ENCODE measurements around the gene MTMR1.

MTMR1 gene

DNA sequence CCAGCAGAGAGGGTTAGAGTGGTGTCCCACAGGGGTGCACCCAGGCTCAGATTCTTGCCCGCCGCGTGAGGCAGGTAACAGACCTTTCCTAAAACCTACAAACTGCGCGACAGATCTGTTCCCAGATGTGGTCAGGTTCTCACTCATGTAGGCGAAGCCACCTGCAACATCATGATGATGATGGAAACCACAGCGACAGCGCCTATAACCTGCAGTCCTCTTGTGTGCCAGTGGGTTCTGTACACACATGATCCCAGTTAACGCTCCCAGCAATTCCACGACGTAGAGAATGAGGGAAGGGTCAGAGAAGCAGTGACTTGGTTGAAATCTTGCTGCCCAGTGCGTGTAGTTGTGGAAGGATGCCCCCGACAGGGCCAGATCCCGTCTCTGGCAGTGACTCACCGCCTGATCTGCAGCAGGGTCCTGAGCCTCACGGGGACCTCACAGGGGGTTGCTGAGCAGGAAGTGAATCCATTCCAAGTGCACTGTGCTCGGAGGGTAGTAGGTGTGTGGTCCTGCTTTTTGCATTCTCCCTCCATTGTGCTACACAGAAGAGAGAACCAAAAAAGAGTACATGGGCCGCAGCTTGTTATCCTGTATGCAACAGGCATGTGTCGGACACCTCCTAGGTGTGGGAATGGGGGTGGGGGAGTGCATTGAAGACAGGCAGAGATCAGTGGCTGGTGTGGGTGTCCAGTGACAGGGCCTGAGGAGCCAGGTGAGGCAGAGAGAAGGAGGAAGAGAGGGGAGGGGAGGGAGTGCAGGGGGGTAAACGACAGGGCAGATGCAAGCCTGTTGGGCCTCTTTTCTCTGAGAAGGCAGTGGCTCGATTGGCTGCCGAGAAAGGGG, 66.6 kb downstream of the MTMR1 start:
- Histone ChIP-seq H3K27me3 (replicated peaks; ENCODE audit: control insufficient read depth, insufficient read depth, low read length, poor library complexity, severe bottlenecking) (no peaks in the 10 kb centered on the region), H3K9me3 (ENCODE audit: control insufficient read depth, low read length) (no peaks in the 10 kb centered on the region), H3K27ac (ENCODE audit: insufficient read depth, low read length, poor library complexity, severe bottlenecking) (no peak overlapping the region), H3K36me3 (ENCODE audit: control insufficient read depth, insufficient read depth, low read length) (peaks cover 9% of the 10 kb centered on the region), H3K4me3 (ENCODE audit: insufficient read depth, low read depth, low read length, poor library complexity, severe bottlenecking) (no peak overlapping the region), H3K4me1 (ENCODE audit: control insufficient read depth, insufficient read depth, low read length, poor library complexity, severe bottlenecking) (no peaks in the 10 kb centered on the region)
- DNase-seq, result no peak

DNA sequence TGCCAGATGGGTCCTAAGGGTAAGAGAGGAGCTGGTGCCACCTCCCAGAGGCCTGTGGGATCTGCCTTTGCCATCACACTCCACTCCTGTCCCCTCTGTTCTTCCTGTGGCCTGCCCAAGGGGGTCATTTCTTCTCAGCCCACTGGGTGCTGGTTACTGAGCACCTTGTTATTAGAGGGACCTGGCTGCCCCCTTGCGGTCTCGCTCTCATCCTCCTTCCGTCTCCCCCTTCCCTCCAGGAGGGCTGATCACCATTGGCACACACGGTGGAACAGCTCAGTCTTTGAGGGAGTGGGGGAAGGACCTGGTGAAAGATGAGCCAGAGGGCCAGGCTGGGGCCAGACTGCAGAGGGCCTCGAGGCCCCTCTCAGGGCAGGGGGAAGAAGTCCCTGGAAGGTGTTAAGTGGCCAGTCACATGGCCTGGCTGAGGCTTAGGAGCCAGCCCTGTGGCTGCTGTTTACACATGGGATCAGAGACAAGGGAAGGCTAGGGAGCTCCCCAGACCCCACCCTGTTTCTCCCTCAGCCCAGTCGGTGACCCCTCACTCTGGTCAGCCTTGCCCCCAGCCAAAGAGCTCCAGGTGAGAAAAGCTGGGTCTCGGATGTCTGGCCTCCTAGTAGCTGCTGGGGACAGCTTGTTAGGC, 68.1 kb downstream of the MTMR1 start:
- no peak for DNase-seq
- no peaks in the 10 kb centered on the region for H3K4me1 ChIP-seq (ENCODE audit: control insufficient read depth, insufficient read depth, low read length, poor library complexity, severe bottlenecking)
- no peak overlapping the region for H3K4me3 ChIP-seq (ENCODE audit: insufficient read depth, low read depth, low read length, poor library complexity, severe bottlenecking)
- H3K36me3 ChIP-seq (ENCODE audit: control insufficient read depth, insufficient read depth, low read length), result peaks cover 9% of the 10 kb centered on the region
- no peaks in the 10 kb centered on the region for H3K9me3 ChIP-seq (ENCODE audit: control insufficient read depth, low read length)
- no peak overlapping the region for H3K27ac ChIP-seq (ENCODE audit: insufficient read depth, low read length, poor library complexity, severe bottlenecking)
- H3K27me3 ChIP-seq (replicated peaks; ENCODE audit: control insufficient read depth, insufficient read depth, low read length, poor library complexity, severe bottlenecking), result no peaks in the 10 kb centered on the region

DNA sequence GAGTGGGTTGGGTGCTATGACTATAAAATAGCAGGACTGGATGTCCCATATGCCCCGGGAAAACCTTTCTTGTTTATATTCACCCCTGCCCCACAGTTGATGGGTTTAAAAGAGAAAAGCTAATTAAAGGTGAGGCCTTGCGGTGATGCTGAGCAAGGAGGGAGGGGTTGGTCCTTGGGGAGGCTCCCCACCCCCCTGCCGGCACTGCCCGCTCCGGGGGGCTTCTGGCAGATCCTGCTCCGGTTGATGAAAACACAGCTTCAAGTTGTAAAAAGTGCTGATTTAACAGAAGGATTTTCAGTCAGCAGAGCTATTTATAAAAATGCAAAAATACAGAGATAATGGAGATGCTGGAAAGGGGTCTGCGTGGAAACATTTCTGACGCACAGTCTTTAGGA, 68.6 kb downstream of the MTMR1 start:
- no peak for DNase-seq
- no peaks in the 10 kb centered on the region for H3K4me1 ChIP-seq (ENCODE audit: control insufficient read depth, insufficient read depth, low read length, poor library complexity, severe bottlenecking)
- H3K27ac ChIP-seq (ENCODE audit: insufficient read depth, low read length, poor library complexity, severe bottlenecking), result no peak overlapping the region
- no peaks in the 10 kb centered on the region for H3K9me3 ChIP-seq (ENCODE audit: control insufficient read depth, low read length)
- no peak overlapping the region for H3K4me3 ChIP-seq (ENCODE audit: insufficient read depth, low read depth, low read length, poor library complexity, severe bottlenecking)
- peaks cover 9% of the 10 kb centered on the region for H3K36me3 ChIP-seq (ENCODE audit: control insufficient read depth, insufficient read depth, low read length)
- no peaks in the 10 kb centered on the region for H3K27me3 ChIP-seq (replicated peaks; ENCODE audit: control insufficient read depth, insufficient read depth, low read length, poor library complexity, severe bottlenecking)

DNA sequence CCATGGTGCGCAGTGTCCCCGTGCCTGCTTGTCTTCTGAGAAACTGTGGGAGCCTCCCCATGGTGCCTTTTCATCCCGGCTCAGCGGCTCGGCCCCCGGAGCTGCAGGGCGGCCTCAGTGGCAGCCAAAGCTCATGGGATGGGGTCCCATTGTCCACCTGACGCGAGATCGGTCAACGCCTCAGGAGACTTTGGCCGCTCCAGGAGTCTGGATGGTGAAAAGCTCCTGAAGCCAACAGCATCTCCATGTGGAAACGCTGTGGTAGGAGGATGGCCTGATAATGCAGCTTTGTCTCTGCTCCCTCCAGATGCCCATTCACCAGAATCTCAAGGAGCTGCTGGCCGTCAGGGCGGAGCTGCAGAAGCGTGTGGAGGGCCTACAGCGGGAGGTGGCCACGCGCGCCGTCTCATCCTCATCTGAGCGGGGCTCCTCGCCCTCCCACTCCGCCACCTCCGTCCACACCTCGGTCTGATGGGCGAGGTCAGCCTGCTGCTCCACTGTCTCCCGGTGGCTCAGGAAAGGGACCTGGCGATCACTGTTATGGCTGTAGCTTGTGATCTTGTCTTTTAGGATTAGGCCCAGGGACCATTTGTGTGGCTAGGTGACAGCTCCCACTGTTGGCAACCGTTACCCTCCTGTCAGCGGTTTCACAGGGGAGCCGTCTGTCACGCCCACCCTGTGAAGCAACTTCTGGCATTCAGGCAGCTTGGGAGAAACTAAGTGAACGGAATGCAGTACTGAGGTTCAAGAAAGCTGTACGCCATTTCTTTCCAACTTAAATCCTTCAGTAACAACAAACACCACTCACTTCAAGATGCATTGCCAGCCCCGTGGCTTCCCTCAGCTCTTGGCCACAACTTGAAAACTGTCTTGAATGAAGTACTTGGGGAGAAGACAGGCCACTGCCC, 69.3 kb downstream of the MTMR1 start:
- H3K4me3 ChIP-seq (ENCODE audit: insufficient read depth, low read depth, low read length, poor library complexity, severe bottlenecking), result no peak overlapping the region
- H3K27ac ChIP-seq (ENCODE audit: insufficient read depth, low read length, poor library complexity, severe bottlenecking), result no peak overlapping the region
- peaks cover 4% of the 10 kb centered on the region for H3K36me3 ChIP-seq (ENCODE audit: control insufficient read depth, insufficient read depth, low read length)
- no peaks in the 10 kb centered on the region for H3K4me1 ChIP-seq (ENCODE audit: control insufficient read depth, insufficient read depth, low read length, poor library complexity, severe bottlenecking)
- no peaks in the 10 kb centered on the region for H3K9me3 ChIP-seq (ENCODE audit: control insufficient read depth, low read length)
- no peak for DNase-seq
- H3K27me3 ChIP-seq (replicated peaks; ENCODE audit: control insufficient read depth, insufficient read depth, low read length, poor library complexity, severe bottlenecking), result no peaks in the 10 kb centered on the region

DNA sequence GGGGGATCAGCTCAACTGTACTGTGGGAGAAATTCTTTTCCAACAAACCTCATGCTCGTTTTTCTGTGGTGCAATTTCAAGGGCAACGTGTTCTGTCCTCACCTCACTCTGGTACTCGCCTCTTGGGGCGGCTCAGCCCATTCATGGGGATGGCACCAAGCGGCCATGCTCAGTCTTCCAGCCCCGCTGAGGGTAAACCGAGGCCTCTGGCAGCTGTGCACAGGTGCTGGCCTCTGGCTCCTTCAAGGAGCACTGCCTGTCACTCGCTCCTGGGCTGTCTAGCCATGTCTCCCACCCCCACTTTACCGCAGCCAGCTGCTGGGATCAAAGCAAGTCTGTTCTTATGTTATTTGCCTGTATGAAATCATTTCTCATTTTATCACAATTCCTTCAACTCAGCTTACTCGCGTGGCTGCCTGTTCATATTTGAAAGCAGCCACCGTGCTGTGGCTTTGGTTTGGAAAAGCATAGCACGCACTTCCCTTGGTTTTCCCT, 70.2 kb downstream of the MTMR1 start:
- H3K4me1 ChIP-seq (ENCODE audit: control insufficient read depth, insufficient read depth, low read length, poor library complexity, severe bottlenecking), result no peaks in the 10 kb centered on the region
- H3K9me3 ChIP-seq (ENCODE audit: control insufficient read depth, low read length), result no peaks in the 10 kb centered on the region
- no peak overlapping the region for H3K27ac ChIP-seq (ENCODE audit: insufficient read depth, low read length, poor library complexity, severe bottlenecking)
- H3K4me3 ChIP-seq (ENCODE audit: insufficient read depth, low read depth, low read length, poor library complexity, severe bottlenecking), result no peak overlapping the region
- H3K36me3 ChIP-seq (ENCODE audit: control insufficient read depth, insufficient read depth, low read length), result no peaks in the 10 kb centered on the region
- no peaks in the 10 kb centered on the region for H3K27me3 ChIP-seq (replicated peaks; ENCODE audit: control insufficient read depth, insufficient read depth, low read length, poor library complexity, severe bottlenecking)
- no peak for DNase-seq

DNA sequence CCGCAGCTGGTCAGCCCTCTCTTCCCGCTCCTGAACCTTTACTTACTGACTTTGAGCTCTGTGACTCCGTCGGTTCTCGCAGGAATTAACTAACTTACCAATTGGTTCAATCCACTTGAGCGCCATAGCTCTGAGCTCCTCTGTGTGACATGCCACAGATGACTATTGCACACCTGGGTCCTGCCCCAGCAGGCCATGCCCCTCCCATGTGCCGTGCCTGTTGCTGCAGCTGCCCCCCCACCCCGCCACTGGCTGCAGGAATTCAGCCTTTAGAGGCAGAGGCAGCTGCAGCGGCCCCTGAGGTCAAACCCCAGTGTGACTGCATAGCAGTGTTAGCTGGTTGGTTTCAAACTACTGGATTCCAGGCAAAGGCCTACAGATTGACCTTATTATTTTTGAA, 70.6 kb downstream of the MTMR1 start:
- Histone ChIP-seq H3K27ac (ENCODE audit: insufficient read depth, low read length, poor library complexity, severe bottlenecking) (no peak overlapping the region), H3K36me3 (ENCODE audit: control insufficient read depth, insufficient read depth, low read length) (no peaks in the 10 kb centered on the region), H3K4me3 (ENCODE audit: insufficient read depth, low read depth, low read length, poor library complexity, severe bottlenecking) (no peak overlapping the region), H3K27me3 (replicated peaks; ENCODE audit: control insufficient read depth, insufficient read depth, low read length, poor library complexity, severe bottlenecking) (no peaks in the 10 kb centered on the region), H3K9me3 (ENCODE audit: control insufficient read depth, low read length) (no peaks in the 10 kb centered on the region), H3K4me1 (ENCODE audit: control insufficient read depth, insufficient read depth, low read length, poor library complexity, severe bottlenecking) (no peaks in the 10 kb centered on the region)
- no peak for DNase-seq

DNA sequence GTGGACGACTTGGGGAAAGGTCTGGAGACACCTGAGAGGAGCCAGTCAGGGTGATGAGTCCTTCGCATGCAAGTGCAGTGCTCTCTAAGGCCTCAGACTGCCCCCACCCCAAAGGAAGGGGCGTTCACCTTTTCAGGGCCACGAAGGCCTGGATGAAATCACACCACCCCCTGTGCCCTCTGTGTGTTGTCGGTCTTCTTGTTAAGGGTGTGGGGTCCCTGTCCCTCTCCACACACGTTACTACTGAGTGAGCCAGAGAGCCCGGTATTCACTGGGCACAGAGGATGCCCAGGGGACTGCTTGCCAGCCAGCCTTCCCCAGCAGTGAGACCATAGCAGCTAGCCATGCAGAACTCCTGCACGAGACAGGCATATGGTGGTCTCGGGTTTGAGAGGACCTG, 72.0 kb downstream of the MTMR1 start:
- Histone ChIP-seq H3K27ac (ENCODE audit: insufficient read depth, low read length, poor library complexity, severe bottlenecking) (no peak overlapping the region), H3K36me3 (ENCODE audit: control insufficient read depth, insufficient read depth, low read length) (no peaks in the 10 kb centered on the region), H3K4me1 (ENCODE audit: control insufficient read depth, insufficient read depth, low read length, poor library complexity, severe bottlenecking) (no peaks in the 10 kb centered on the region), H3K9me3 (ENCODE audit: control insufficient read depth, low read length) (no peaks in the 10 kb centered on the region), H3K4me3 (ENCODE audit: insufficient read depth, low read depth, low read length, poor library complexity, severe bottlenecking) (no peak overlapping the region), H3K27me3 (replicated peaks; ENCODE audit: control insufficient read depth, insufficient read depth, low read length, poor library complexity, severe bottlenecking) (no peaks in the 10 kb centered on the region)
- no peak for DNase-seq

DNA sequence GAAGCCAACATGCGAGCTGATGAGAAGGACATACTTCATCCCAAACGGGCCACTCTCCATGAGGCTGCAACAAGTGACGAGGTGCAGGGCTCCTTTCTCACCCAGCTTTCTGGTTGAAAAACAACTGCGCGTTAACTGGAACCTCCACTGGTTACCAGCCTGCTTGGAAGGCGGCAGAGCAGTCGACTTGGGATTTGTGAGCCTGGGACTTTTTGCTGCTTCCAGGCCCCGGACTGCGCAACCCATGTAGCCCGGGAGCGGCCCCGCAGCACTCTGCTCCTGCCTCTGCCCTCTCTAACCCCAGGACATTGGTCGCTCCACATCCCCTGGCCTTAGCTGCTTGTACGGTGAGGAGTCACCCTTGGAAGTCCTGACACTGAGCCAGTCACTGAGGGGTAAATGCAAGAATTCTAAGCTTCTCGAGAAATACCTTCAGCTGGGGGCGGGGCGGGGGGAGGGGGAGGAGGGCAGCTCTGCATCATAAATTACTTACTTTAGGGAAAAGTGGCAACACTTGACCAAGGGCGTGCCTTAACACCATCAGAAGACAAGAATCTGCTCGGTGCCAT, 72.7 kb downstream of the MTMR1 start:
- H3K27ac ChIP-seq (ENCODE audit: insufficient read depth, low read length, poor library complexity, severe bottlenecking), result no peak overlapping the region
- no peaks in the 10 kb centered on the region for H3K36me3 ChIP-seq (ENCODE audit: control insufficient read depth, insufficient read depth, low read length)

DNA sequence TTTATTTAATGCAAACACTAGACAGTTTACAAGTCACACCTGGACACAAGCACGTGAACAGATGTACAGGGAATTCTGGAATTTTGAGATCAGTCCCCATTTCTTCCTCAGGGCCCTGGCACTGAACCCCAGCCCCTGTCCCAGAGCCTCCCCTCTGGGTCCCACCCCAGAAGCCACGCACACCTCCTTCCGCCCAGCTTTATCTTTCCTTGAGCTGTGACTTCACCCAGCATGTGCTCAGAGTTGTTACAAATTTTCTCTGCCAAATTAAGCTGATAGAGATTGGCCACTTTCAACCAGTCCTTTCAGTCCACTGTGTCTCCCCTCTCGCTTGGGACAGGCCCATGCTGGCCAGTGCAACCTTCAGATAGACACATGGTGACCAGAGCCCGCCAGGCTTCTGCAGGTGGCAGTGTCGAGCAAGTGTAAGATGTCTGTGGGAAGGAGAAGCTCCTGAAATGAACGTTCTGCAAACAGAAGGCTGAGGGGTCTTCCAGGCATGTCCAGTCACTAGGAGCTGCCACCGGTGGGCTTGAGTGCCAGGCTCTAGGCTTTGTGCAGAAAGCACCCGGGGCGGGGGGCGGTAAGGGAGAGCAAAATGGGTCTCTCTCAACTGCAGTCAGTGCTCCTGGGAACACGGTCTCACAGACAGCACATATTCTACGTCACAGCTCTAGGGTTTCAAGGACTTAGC, 73.3 kb downstream of the MTMR1 start:
- no peaks in the 10 kb centered on the region for H3K4me1 ChIP-seq (ENCODE audit: control insufficient read depth, insufficient read depth, low read length, poor library complexity, severe bottlenecking)
- no peaks in the 10 kb centered on the region for H3K36me3 ChIP-seq (ENCODE audit: control insufficient read depth, insufficient read depth, low read length)
- no peaks in the 10 kb centered on the region for H3K27me3 ChIP-seq (replicated peaks; ENCODE audit: control insufficient read depth, insufficient read depth, low read length, poor library complexity, severe bottlenecking)
- no peak for DNase-seq
- no peaks in the 10 kb centered on the region for H3K9me3 ChIP-seq (ENCODE audit: control insufficient read depth, low read length)
- H3K27ac ChIP-seq (ENCODE audit: insufficient read depth, low read length, poor library complexity, severe bottlenecking), result no peak overlapping the region
- no peak overlapping the region for H3K4me3 ChIP-seq (ENCODE audit: insufficient read depth, low read depth, low read length, poor library complexity, severe bottlenecking)

More for the DNA sequence above, 72.7 kb downstream of the MTMR1 start:
- Histone ChIP-seq H3K27me3 (replicated peaks; ENCODE audit: control insufficient read depth, insufficient read depth, low read length, poor library complexity, severe bottlenecking) (no peaks in the 10 kb centered on the region), H3K4me1 (ENCODE audit: control insufficient read depth, insufficient read depth, low read length, poor library complexity, severe bottlenecking) (no peaks in the 10 kb centered on the region), H3K9me3 (ENCODE audit: control insufficient read depth, low read length) (no peaks in the 10 kb centered on the region), H3K4me3 (ENCODE audit: insufficient read depth, low read depth, low read length, poor library complexity, severe bottlenecking) (no peak overlapping the region)
- no peak for DNase-seq
